ENCODE measurements around the gene C2orf72.

GRCh38 chr2:231039821-231040364, 2.6 kb downstream of the C2orf72 start:
- TF ChIP-seq POLR2AphosphoS5 (IDR thresholded peaks at IDR 0.05) (no peak), CTCF (IDR thresholded peaks at IDR 0.05) (no peak), POLR2A (IDR thresholded peaks at IDR 0.05) (no peak), EP300 (IDR thresholded peaks at IDR 0.05) (no peak)

Data from sigmoid colon (tissue), 4 donors.